ENCODE measurements around the gene ERGIC2.

DNA sequence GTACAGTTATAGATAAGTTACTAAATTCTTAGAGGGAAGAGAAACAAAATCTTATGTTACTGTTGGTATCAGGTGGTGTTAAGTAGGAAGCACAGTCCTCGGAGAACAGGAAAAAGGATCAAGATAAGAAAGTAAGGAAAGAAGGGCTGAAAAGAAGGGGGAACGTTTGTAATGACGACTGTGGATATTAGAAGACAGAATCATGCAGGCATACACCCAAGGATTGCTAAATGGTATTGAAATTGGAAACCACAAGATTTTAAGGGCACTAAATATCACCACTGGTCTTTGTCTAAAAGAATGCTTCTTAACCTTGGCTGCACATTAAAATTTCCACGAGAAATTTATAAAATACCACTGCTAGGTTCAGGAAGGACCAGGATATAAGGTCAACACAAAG lies 34.1 kb upstream of the ERGIC2 start:
- TF ChIP-seq, protein P1, sequence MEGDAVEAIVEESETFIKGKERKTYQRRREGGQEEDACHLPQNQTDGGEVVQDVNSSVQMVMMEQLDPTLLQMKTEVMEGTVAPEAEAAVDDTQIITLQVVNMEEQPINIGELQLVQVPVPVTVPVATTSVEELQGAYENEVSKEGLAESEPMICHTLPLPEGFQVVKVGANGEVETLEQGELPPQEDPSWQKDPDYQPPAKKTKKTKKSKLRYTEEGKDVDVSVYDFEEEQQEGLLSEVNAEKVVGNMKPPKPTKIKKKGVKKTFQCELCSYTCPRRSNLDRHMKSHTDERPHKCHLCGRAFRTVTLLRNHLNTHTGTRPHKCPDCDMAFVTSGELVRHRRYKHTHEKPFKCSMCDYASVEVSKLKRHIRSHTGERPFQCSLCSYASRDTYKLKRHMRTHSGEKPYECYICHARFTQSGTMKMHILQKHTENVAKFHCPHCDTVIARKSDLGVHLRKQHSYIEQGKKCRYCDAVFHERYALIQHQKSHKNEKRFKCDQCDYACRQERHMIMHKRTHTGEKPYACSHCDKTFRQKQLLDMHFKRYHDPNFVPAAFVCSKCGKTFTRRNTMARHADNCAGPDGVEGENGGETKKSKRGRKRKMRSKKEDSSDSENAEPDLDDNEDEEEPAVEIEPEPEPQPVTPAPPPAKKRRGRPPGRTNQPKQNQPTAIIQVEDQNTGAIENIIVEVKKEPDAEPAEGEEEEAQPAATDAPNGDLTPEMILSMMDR (IDR thresholded peaks at IDR 0.05), result no peak
- TF ChIP-seq POLR2A (IDR thresholded peaks at IDR 0.05), result no peak
- TF ChIP-seq POLR2AphosphoS5 (IDR thresholded peaks at IDR 0.05; ENCODE audit: insufficient read depth in 1 of 2, low read depth in 1 of 2), result no peak
